Endometrial microvascular endothelial cells (primary cell): ENCODE measurements around the gene UBAP1L. TPM values are rescaled to one million over a fixed set of nuclear protein-coding genes. Genes with fewer than 3 reads are reported as not detected.
"Not testable (repeated sequence)": the region's sequence is repeated elsewhere in the genome, so short reads cannot be mapped to it uniquely, and the experiment has no call there.

ENCODE experiments used
- in situ Hi-C: cut with HindIII; loops from 2 replicates; pipeline ENCODE4 v1.10.0; 2017; ENCODE audit warnings: low sequenced_read_pairs, low pct_unique_long_range_greater_than_20kb; ENCODE audit errors: inconsistent ontology term
- total RNA-seq: library from RNA; depleted of rRNA; stranded (reverse); fragments of >200 nt; gene quantifications from one replicate; pipeline ENCODE4 v1.2.3, GENCODE V29; 2015; ENCODE audit errors: inconsistent ontology term

UBAP1L gene
- 0.65 TPM for total RNA-seq

GRCh38 chr15:65115086-65115485 lies at the start of gene UBAP1L:
Gene UBAP1L, minus strand, starts transcription at chr15:65115200. Its CDS starts 8,985 bp downstream, at chr15:65106215.
- in situ Hi-C loops, result no loop called here

- in situ Hi-C loops, result no loop called here
Measured at GRCh38 chr15:65164139-65164538, 49.1 kb upstream of the UBAP1L start.

- in situ Hi-C loops, result no loop called here
Measured at GRCh38 chr15:65163041-65163440, 48.0 kb upstream of the UBAP1L start.

GRCh38 chr15:65156692-65157091 lies 41.7 kb upstream of the UBAP1L start:
- in situ Hi-C loops, result no loop called here

GRCh38 chr15:65154720-65155119 lies 39.7 kb upstream of the UBAP1L start:
- in situ Hi-C loops, result no loop called here

GRCh38 chr15:65147902-65148301 lies 32.9 kb upstream of the UBAP1L start:
- in situ Hi-C loops, result no loop called here

GRCh38 chr15:65146438-65146837 lies 31.4 kb upstream of the UBAP1L start:
- in situ Hi-C loops, result no loop called here

- in situ Hi-C loops, result not testable (repeated sequence)
Measured at GRCh38 chr15:65138631-65139030, 23.6 kb upstream of the UBAP1L start.

- in situ Hi-C loops, result not testable (repeated sequence)
Measured at GRCh38 chr15:65137893-65138292, 22.9 kb upstream of the UBAP1L start.

GRCh38 chr15:65137089-65137488 lies 22.1 kb upstream of the UBAP1L start:
- in situ Hi-C loops, result not testable (repeated sequence)

- in situ Hi-C loops, result no loop called here
Measured at GRCh38 chr15:65134538-65134937, 19.5 kb upstream of the UBAP1L start.

GRCh38 chr15:65133548-65134200 lies 18.7 kb upstream of the UBAP1L start, which contains the start of gene PDCD7:
Gene PDCD7, minus strand, starts transcription at chr15:65133808. Its CDS starts 27 bp downstream, at chr15:65133781.
- in situ Hi-C loops, result no loop called here

GRCh38 chr15:65132878-65133547 lies 18.0 kb upstream of the UBAP1L start:
- in situ Hi-C loops, result no loop called here

GRCh38 chr15:65130941-65131340 lies 15.9 kb upstream of the UBAP1L start:
- in situ Hi-C loops, result no loop called here

- in situ Hi-C loops, result no loop called here
Measured at GRCh38 chr15:65115542-65115941, 542 bp upstream of the UBAP1L start.

GRCh38 chr15:65110676-65111292 lies 4.2 kb downstream of the UBAP1L start:
- in situ Hi-C loops, result no loop called here

GRCh38 chr15:65106011-65106590 lies 8.9 kb downstream of the UBAP1L start:
- in situ Hi-C loops, result no loop called here

- in situ Hi-C loops, result no loop called here
Measured at GRCh38 chr15:65105038-65105437, 10.0 kb downstream of the UBAP1L start.

- in situ Hi-C loops, result no loop called here
Measured at GRCh38 chr15:65102912-65103311, 12.1 kb downstream of the UBAP1L start.
